Measurements from ENCODE around the gene CGGBP1.

CGGBP1 gene

DNA sequence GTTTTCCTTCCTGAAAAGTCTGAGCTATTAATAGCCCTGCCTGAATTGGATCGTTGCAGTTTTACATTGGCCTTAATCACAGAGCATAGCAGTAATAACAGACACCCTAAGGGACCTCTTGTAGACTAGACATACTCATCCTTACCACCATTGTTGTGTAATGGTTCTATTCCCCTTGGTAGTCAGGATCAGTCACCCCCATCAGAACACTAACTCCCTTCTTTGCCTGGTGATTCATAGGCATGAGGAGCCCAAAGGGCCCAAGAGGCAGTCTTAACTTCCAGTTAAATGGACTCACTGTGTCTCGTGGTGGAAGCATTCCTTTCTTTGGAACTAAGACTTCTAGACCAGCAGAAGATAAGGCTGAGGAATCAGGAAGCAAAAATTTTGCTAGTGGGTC, 20.2 kb downstream of the CGGBP1 start:
- Histone ChIP-seq H3K9ac (ENCODE audit: low read length) (peak overlapping the region; percentile 72), H3K18ac (ENCODE audit: low read depth in 1 of 2, low read length in 2 of 2) (no peak overlapping the region), H3K27ac (ENCODE audit: low read length, poor library complexity, severe bottlenecking) (no peak overlapping the region), H3K4me1 (ENCODE audit: control insufficient read depth, insufficient read depth, low read depth, low read length) (no peaks in the 10 kb centered on the region), H3K4me2 (ENCODE audit: low read length, poor library complexity, severe bottlenecking) (no peak overlapping the region), H2BK15ac (ENCODE audit: low read depth, poor library complexity, severe bottlenecking) (no peak overlapping the region), H3K27me3 (ENCODE audit: control insufficient read depth in 1 of 2, insufficient read depth in 1 of 2, low read length in 2 of 2) (no peaks in the 10 kb centered on the region), H2AK5ac (ENCODE audit: low read length, severe bottlenecking) (no peak overlapping the region), H2BK5ac (ENCODE audit: low read depth, low read length, poor library complexity, severe bottlenecking) (no peak overlapping the region), H2BK120ac (ENCODE audit: low read depth, low read length) (no peak overlapping the region), H3K4ac (ENCODE audit: low read depth in 1 of 2, low read length in 2 of 2) (no peak overlapping the region), H3K79me1 (replicated peaks; ENCODE audit: low read length, poor library complexity, severe bottlenecking) (no peaks in the 10 kb centered on the region), H2BK12ac (ENCODE audit: low read length in 2 of 2) (no peak overlapping the region), H4K91ac (ENCODE audit: low read length) (no peak overlapping the region), H2AFZ (ENCODE audit: low read depth, low read length) (no peak overlapping the region), H3K23ac (ENCODE audit: low read length in 2 of 2) (no peak overlapping the region), H3K4me3 (ENCODE audit: insufficient read depth in 1 of 2, low read depth in 1 of 2, low read length in 2 of 2) (no peak overlapping the region), H4K8ac (ENCODE audit: low read length) (no peak overlapping the region), H3K9me3 (ENCODE audit: control insufficient read depth, low read length) (no peaks in the 10 kb centered on the region), H3K14ac (ENCODE audit: low read length in 2 of 2) (no peak overlapping the region), H3K36me3 (ENCODE audit: control insufficient read depth in 1 of 2, insufficient read depth in 2 of 2, low read depth in 1 of 2, low read length in 2 of 2) (no peaks in the 10 kb centered on the region)
- 24% methylated on average over 2 of the region's 2 CpGs for WGBS
- peak; percentile 81 for DNase-seq

DNA sequence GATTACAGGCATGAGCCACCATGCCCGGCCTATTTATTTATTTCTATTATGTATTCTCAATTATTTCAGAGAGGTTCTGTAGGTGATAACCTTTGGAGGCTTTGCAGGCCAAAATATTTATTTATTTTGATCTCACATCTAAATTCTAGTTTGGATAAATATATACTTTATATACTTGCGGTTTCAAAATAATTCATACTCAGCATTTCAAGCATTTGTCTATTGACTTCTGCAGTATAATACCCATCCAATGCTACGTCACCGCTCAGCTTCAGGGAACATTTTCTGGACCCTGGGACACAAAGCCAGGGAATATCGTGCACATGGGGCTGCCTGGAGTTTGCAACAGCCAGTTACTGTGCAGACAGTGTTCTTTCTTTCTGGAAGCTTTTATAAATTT, 22.6 kb downstream of the CGGBP1 start:
- H3K23ac ChIP-seq (ENCODE audit: low read length in 2 of 2), result no peak overlapping the region

DNA sequence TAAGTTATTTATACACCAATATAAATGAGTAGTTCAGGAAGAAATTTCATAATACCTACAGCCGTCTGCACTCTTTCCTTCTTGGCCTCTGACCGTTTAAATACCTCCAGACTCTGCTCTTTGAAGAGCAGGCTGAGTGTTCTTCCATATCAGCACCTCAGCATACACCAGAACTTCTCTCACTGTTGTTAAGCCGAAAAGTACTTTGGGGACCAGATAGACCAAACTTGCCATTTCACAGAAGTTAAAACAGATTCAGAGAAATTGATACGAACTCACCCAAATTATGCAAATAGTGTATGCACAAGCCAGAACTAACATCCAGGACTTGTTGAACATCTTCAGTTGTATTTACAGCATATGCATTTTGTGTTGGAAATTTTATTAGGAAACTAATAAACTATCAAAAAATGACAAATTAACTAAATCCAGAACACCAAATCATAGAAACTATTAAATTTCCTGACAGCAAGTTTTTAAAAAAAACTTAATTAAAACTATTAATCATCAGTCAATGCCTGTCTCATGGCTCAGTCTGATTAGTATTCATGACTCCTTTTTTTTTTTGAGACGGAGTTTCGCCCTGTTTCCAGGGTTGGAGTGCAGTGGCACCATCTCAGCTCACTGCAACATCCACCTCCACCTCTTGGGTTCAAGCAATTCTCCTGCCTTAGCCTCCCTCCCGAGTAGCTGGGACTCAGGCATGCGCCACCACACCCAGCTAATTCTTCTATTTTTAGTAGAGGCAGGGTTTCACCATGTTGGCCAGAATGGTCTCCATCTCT, 24.1 kb downstream of the CGGBP1 start:
- no peak overlapping the region for H3K23ac ChIP-seq (ENCODE audit: low read length in 2 of 2)
- WGBS, result 94% methylated on average over 8 of the region's 8 CpGs

More for the DNA sequence above, 22.6 kb downstream of the CGGBP1 start:
- Histone ChIP-seq H2BK15ac (ENCODE audit: low read depth, poor library complexity, severe bottlenecking) (no peak overlapping the region), H3K4me1 (ENCODE audit: control insufficient read depth, insufficient read depth, low read depth, low read length) (no peaks in the 10 kb centered on the region), H3K27me3 (ENCODE audit: control insufficient read depth in 1 of 2, insufficient read depth in 1 of 2, low read length in 2 of 2) (no peaks in the 10 kb centered on the region), H4K91ac (ENCODE audit: low read length) (no peak overlapping the region), H3K4me2 (ENCODE audit: low read length, poor library complexity, severe bottlenecking) (no peak overlapping the region), H2AFZ (ENCODE audit: low read depth, low read length) (no peak overlapping the region), H2BK12ac (ENCODE audit: low read length in 2 of 2) (no peak overlapping the region), H3K4me3 (ENCODE audit: insufficient read depth in 1 of 2, low read depth in 1 of 2, low read length in 2 of 2) (no peak overlapping the region), H3K9me3 (ENCODE audit: control insufficient read depth, low read length) (no peaks in the 10 kb centered on the region), H2BK5ac (ENCODE audit: low read depth, low read length, poor library complexity, severe bottlenecking) (no peak overlapping the region), H2AK5ac (ENCODE audit: low read length, severe bottlenecking) (no peak overlapping the region), H3K27ac (ENCODE audit: low read length, poor library complexity, severe bottlenecking) (no peak overlapping the region), H3K9ac (ENCODE audit: low read length) (no peak overlapping the region), H2BK120ac (ENCODE audit: low read depth, low read length) (no peak overlapping the region), H3K18ac (ENCODE audit: low read depth in 1 of 2, low read length in 2 of 2) (no peak overlapping the region), H3K36me3 (ENCODE audit: control insufficient read depth in 1 of 2, insufficient read depth in 2 of 2, low read depth in 1 of 2, low read length in 2 of 2) (no peaks in the 10 kb centered on the region), H4K8ac (ENCODE audit: low read length) (no peak overlapping the region), H3K14ac (ENCODE audit: low read length in 2 of 2) (no peak overlapping the region), H3K4ac (ENCODE audit: low read depth in 1 of 2, low read length in 2 of 2) (no peak overlapping the region), H3K79me1 (replicated peaks; ENCODE audit: low read length, poor library complexity, severe bottlenecking) (no peaks in the 10 kb centered on the region)
- WGBS, result 97% methylated on average over 4 of the region's 5 CpGs
- no peak for DNase-seq

DNA sequence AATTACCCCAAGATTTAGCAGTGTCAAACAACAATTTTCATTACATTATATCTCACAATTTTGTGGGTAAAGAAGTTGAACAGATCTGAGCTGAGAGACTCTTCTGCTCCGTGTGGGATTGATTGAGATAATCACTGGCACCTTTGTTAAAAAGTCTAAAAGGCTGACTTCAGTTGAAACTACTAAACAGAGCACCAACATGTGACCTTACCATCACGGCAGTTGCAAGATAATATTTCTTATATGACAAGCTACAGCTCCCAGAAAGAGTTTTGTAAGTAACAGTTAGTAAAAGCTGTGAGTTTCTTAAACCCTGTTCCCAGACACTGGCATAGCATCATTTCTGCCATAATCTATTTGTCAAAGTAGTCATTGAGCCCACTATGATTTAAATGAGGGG, 25.0 kb downstream of the CGGBP1 start:
- no peaks in the 10 kb centered on the region for H3K79me1 ChIP-seq (replicated peaks; ENCODE audit: low read length, poor library complexity, severe bottlenecking)

More for the DNA sequence above, 24.1 kb downstream of the CGGBP1 start:
- Histone ChIP-seq H3K4me1 (ENCODE audit: control insufficient read depth, insufficient read depth, low read depth, low read length) (no peaks in the 10 kb centered on the region), H4K91ac (ENCODE audit: low read length) (no peak overlapping the region), H2BK120ac (ENCODE audit: low read depth, low read length) (no peak overlapping the region), H3K27ac (ENCODE audit: low read length, poor library complexity, severe bottlenecking) (no peak overlapping the region), H3K9me3 (ENCODE audit: control insufficient read depth, low read length) (no peaks in the 10 kb centered on the region), H3K79me1 (replicated peaks; ENCODE audit: low read length, poor library complexity, severe bottlenecking) (no peaks in the 10 kb centered on the region), H3K18ac (ENCODE audit: low read depth in 1 of 2, low read length in 2 of 2) (no peak overlapping the region), H3K27me3 (ENCODE audit: control insufficient read depth in 1 of 2, insufficient read depth in 1 of 2, low read length in 2 of 2) (no peaks in the 10 kb centered on the region), H2BK12ac (ENCODE audit: low read length in 2 of 2) (no peak overlapping the region), H3K4me2 (ENCODE audit: low read length, poor library complexity, severe bottlenecking) (no peak overlapping the region), H3K4ac (ENCODE audit: low read depth in 1 of 2, low read length in 2 of 2) (no peak overlapping the region), H3K36me3 (ENCODE audit: control insufficient read depth in 1 of 2, insufficient read depth in 2 of 2, low read depth in 1 of 2, low read length in 2 of 2) (no peaks in the 10 kb centered on the region), H3K14ac (ENCODE audit: low read length in 2 of 2) (no peak overlapping the region), H2AK5ac (ENCODE audit: low read length, severe bottlenecking) (no peak overlapping the region), H2BK5ac (ENCODE audit: low read depth, low read length, poor library complexity, severe bottlenecking) (no peak overlapping the region), H3K4me3 (ENCODE audit: insufficient read depth in 1 of 2, low read depth in 1 of 2, low read length in 2 of 2) (no peak overlapping the region), H4K8ac (ENCODE audit: low read length) (no peak overlapping the region), H2BK15ac (ENCODE audit: low read depth, poor library complexity, severe bottlenecking) (no peak overlapping the region), H2AFZ (ENCODE audit: low read depth, low read length) (no peak overlapping the region), H3K9ac (ENCODE audit: low read length) (no peak overlapping the region)
- DNase-seq, result no peak

More for the DNA sequence above, 25.0 kb downstream of the CGGBP1 start:
- 100% methylated on average over 1 of the region's 2 CpGs for WGBS
- Histone ChIP-seq H3K9ac (ENCODE audit: low read length) (peak overlapping the region; percentile 14), H3K14ac (ENCODE audit: low read length in 2 of 2) (no peak overlapping the region), H3K18ac (ENCODE audit: low read depth in 1 of 2, low read length in 2 of 2) (no peak overlapping the region), H2AFZ (ENCODE audit: low read depth, low read length) (no peak overlapping the region), H4K8ac (ENCODE audit: low read length) (no peak overlapping the region), H3K4me1 (ENCODE audit: control insufficient read depth, insufficient read depth, low read depth, low read length) (no peaks in the 10 kb centered on the region), H2BK5ac (ENCODE audit: low read depth, low read length, poor library complexity, severe bottlenecking) (no peak overlapping the region), H3K27ac (ENCODE audit: low read length, poor library complexity, severe bottlenecking) (no peak overlapping the region), H3K23ac (ENCODE audit: low read length in 2 of 2) (no peak overlapping the region), H2BK12ac (ENCODE audit: low read length in 2 of 2) (no peak overlapping the region), H3K27me3 (ENCODE audit: control insufficient read depth in 1 of 2, insufficient read depth in 1 of 2, low read length in 2 of 2) (no peaks in the 10 kb centered on the region), H2AK5ac (ENCODE audit: low read length, severe bottlenecking) (no peak overlapping the region), H3K36me3 (ENCODE audit: control insufficient read depth in 1 of 2, insufficient read depth in 2 of 2, low read depth in 1 of 2, low read length in 2 of 2) (no peaks in the 10 kb centered on the region), H3K4me2 (ENCODE audit: low read length, poor library complexity, severe bottlenecking) (no peak overlapping the region), H2BK15ac (ENCODE audit: low read depth, poor library complexity, severe bottlenecking) (no peak overlapping the region), H3K9me3 (ENCODE audit: control insufficient read depth, low read length) (no peaks in the 10 kb centered on the region), H3K4ac (ENCODE audit: low read depth in 1 of 2, low read length in 2 of 2) (no peak overlapping the region), H4K91ac (ENCODE audit: low read length) (no peak overlapping the region), H3K4me3 (ENCODE audit: insufficient read depth in 1 of 2, low read depth in 1 of 2, low read length in 2 of 2) (no peak overlapping the region), H2BK120ac (ENCODE audit: low read depth, low read length) (no peak overlapping the region)
- DNase-seq, result no peak

All from mesenchymal stem cell (in vitro differentiated cells and primary cell).